H1 (cell line): ENCODE data around the gene AGBL4. TPM values are rescaled to one million over a fixed set of nuclear protein-coding genes. Genes with fewer than 3 reads are reported as not detected.

ENCODE experiments used
- CTCF ChIA-PET: fragments of 300-600 bp; sonication (Branson Sonifier 250); formaldehyde crosslinking; loops from one replicate; lab custom pipeline; 2021; ENCODE audit not compliant: partially characterized antibody; lab: Charles Lee
- POLR2A ChIA-PET: fragments of 300-600 bp; sonication (Branson Sonifier 250); formaldehyde crosslinking; loops from one replicate; lab custom pipeline; 2021; ENCODE audit warnings: inconsistent platforms; ENCODE audit not compliant: partially characterized antibody; lab: Charles Lee
- DNase-seq, 2 experiments: peaks; one replicate each; pipeline versions ENCODE4 v3.0.0 to v3.0.0-alpha.2; 2010 to 2022; ENCODE audit warnings: low spot score in 2 of 2, low read depth in 1 of 2, mixed read lengths in 1 of 2
- FAIRE-seq: peaks from 2 replicates; lab custom pipeline; 2011; peaks lifted over from hg19 to GRCh38; lab: Jason Lieb, UNC
- H2AFZ ChIP-seq: 2 replicates; pipeline ENCODE4 v1.8.1; 2012; ENCODE audit warnings: low read length, inconsistent platforms
- H2AK5ac ChIP-seq: 2 replicates; pipeline ENCODE4 v1.6.1; 2013; ENCODE audit warnings: low read depth, low read length
- H2BK120ac ChIP-seq: replicated peaks from 2 replicates; pipeline ENCODE3; 2013; ENCODE audit warnings: low read depth, low read length, inconsistent platforms
- H2BK12ac ChIP-seq: 2 replicates; pipeline ENCODE4 v1.6.1; 2013; ENCODE audit warnings: low read depth, low read length
- H2BK15ac ChIP-seq: 2 replicates; pipeline ENCODE4 v1.6.1; 2013; ENCODE audit warnings: low read length
- H2BK20ac ChIP-seq: 2 replicates; pipeline ENCODE4 v1.6.1; 2013; ENCODE audit warnings: low read length
- H2BK5ac ChIP-seq: 2 replicates; pipeline ENCODE4 v1.6.1; 2013; ENCODE audit warnings: low read depth, low read length
- H3K14ac ChIP-seq: 2 replicates; pipeline ENCODE4 v1.6.1; 2013; ENCODE audit warnings: inconsistent platforms; ENCODE audit not compliant: insufficient read length
- H3K18ac ChIP-seq: 2 replicates; pipeline ENCODE4 v1.6.1; 2013; ENCODE audit warnings: low read length; ENCODE audit errors: extremely low read depth
- H3K23ac ChIP-seq: 2 replicates; pipeline ENCODE4 v1.6.1; 2013; ENCODE audit warnings: inconsistent platforms; ENCODE audit not compliant: insufficient read length
- H3K23me2 ChIP-seq: 2 replicates; pipeline ENCODE4 v1.6.1; 2013; ENCODE audit warnings: low read depth, low read length
- H3K27ac ChIP-seq: 2 replicates; pipeline ENCODE4 v1.6.1; 2011; ENCODE audit warnings: low read depth, low read length, inconsistent platforms
- H3K27me3 ChIP-seq, 4 experiments: replicated peaks in 1 of 4; 1 replicate in 1 of 4; 2 replicates in 3 of 4; pipeline versions ENCODE4 v1.6.1 to v1.8.1; 2011 to 2013; ENCODE audit warnings: low read length in 3 of 4, mild to moderate bottlenecking in 3 of 4, inconsistent platforms in 2 of 4, mixed read lengths in 2 of 4, moderate library complexity in 1 of 4; ENCODE audit not compliant: control insufficient read depth in 3 of 4, insufficient read depth in 3 of 4; ENCODE audit errors: extremely low read depth in 1 of 4
- H3K36me3 ChIP-seq, 4 experiments: 2 replicates each; pipeline versions ENCODE4 v1.6.1 to v1.8.1; 2011 to 2013; ENCODE audit warnings: mild to moderate bottlenecking in 4 of 4, low read length in 3 of 4, moderate library complexity in 2 of 4, control low read depth in 1 of 4, inconsistent platforms in 1 of 4; ENCODE audit not compliant: insufficient read depth in 4 of 4, control insufficient read depth in 2 of 4
- H3K4ac ChIP-seq: replicated peaks from 2 replicates; pipeline ENCODE3; 2013; ENCODE audit warnings: low read length, low read depth, mixed read lengths, inconsistent platforms; ENCODE audit not compliant: insufficient read length
- H3K4me1 ChIP-seq, 4 experiments: replicated peaks in 1 of 4; 1 replicate in 1 of 4; 2 replicates in 3 of 4; pipeline versions ENCODE4 v1.6.1 to v1.8.1; 2011 to 2013; ENCODE audit warnings: low read length in 3 of 4, inconsistent platforms in 2 of 4, mixed read lengths in 1 of 4; ENCODE audit not compliant: insufficient read depth in 4 of 4, control insufficient read depth in 3 of 4
- H3K4me2 ChIP-seq, 2 experiments: 2 replicates each; pipeline versions ENCODE4 v1.6.1 to v1.8.1; 2011 to 2013; ENCODE audit warnings: low read depth in 2 of 2, low read length in 2 of 2, control low read depth in 1 of 2, inconsistent platforms in 1 of 2, mild to moderate bottlenecking in 1 of 2; ENCODE audit not compliant: insufficient read depth in 1 of 2
- H3K4me3 ChIP-seq, 4 experiments: fragments of 200-600, 300-600 bp in 1 of 4; sonication (generic), shearing (Covaris generic), sonication (Bioruptor Twin) in 1 of 4; 2 replicates each; pipeline versions ENCODE4 v1.5.1 to v1.8.1; 2011 to 2016; ENCODE audit warnings: low read length in 4 of 4, low read depth in 3 of 4, control low read depth in 2 of 4, inconsistent platforms in 2 of 4, mild to moderate bottlenecking in 2 of 4, mixed read lengths in 1 of 4, moderate library complexity in 1 of 4; ENCODE audit not compliant: insufficient read depth in 2 of 4; ENCODE audit errors: extremely low read depth in 1 of 4
- H3K56ac ChIP-seq: replicated peaks from 2 replicates; pipeline ENCODE3; 2013; ENCODE audit warnings: low read depth, mild to moderate bottlenecking, mixed read lengths, low read length, inconsistent platforms; ENCODE audit not compliant: insufficient read length
- H3K79me1 ChIP-seq: 2 replicates; pipeline ENCODE4 v1.6.1; 2013; ENCODE audit warnings: low read depth, low read length, control low read depth
- H3K79me2 ChIP-seq, 2 experiments: 2 replicates each; pipeline versions ENCODE4 v1.6.1 to v1.8.1; 2012 to 2013; ENCODE audit warnings: low read length in 2 of 2, mild to moderate bottlenecking in 2 of 2, inconsistent platforms in 1 of 2; ENCODE audit not compliant: insufficient read depth in 2 of 2, control insufficient read depth in 1 of 2
- H3K9ac ChIP-seq, 4 experiments: replicated peaks in 1 of 4; 1 replicate in 1 of 4; 2 replicates in 3 of 4; pipeline versions ENCODE4 v1.6.1 to v1.8.1; 2011 to 2013; ENCODE audit warnings: low read depth in 3 of 4, low read length in 3 of 4, control low read depth in 2 of 4, mild to moderate bottlenecking in 2 of 4, moderate library complexity in 2 of 4, inconsistent platforms in 1 of 4; ENCODE audit errors: extremely low read depth in 1 of 4
- H3K9me3 ChIP-seq, 2 experiments: 2 replicates each; pipeline versions ENCODE4 v1.6.1 to v1.8.1; 2012 to 2013; ENCODE audit warnings: mild to moderate bottlenecking in 2 of 2, moderate library complexity in 2 of 2, control low read depth in 1 of 2, inconsistent platforms in 1 of 2, low read depth in 1 of 2, low read length in 1 of 2, mixed read lengths in 1 of 2; ENCODE audit not compliant: insufficient read depth in 2 of 2
- H4K20me1 ChIP-seq, 2 experiments: replicated peaks in 1 of 2; 2 replicates each; pipeline versions ENCODE3 to v1.8.1; 2011 to 2013; ENCODE audit warnings: inconsistent platforms in 2 of 2, low read length in 2 of 2, mild to moderate bottlenecking in 1 of 2; ENCODE audit not compliant: insufficient read depth in 2 of 2, control insufficient read depth in 1 of 2
- H4K5ac ChIP-seq: 2 replicates; pipeline ENCODE4 v1.6.1; 2013; ENCODE audit warnings: low read length, low read depth, mixed read lengths, inconsistent platforms; ENCODE audit not compliant: insufficient read length
- H4K8ac ChIP-seq: 2 replicates; pipeline ENCODE4 v1.8.0; 2013; ENCODE audit warnings: mild to moderate bottlenecking, moderate library complexity, low read length, inconsistent platforms; ENCODE audit not compliant: insufficient read depth; ENCODE audit errors: extremely low read depth
- H4K91ac ChIP-seq: replicated peaks from 2 replicates; pipeline ENCODE3; 2013; ENCODE audit warnings: low read length, mixed read lengths, inconsistent platforms; ENCODE audit not compliant: insufficient read length
- CBX5 ChIP-seq: fragments of 300-800, 300-1000 bp; sonication (generic); IDR thresholded peaks from 2 replicates; pipeline ENCODE4 v1.7.1; 2016; ENCODE audit warnings: antibody characterized with exemption, low read length, low read depth
- CBX8 ChIP-seq: fragments of 300-800, 300-1000 bp; sonication (generic); IDR thresholded peaks from 2 replicates; pipeline ENCODE4 v1.7.1; 2016; ENCODE audit warnings: low read depth, low read length, borderline replicate concordance
- CREB1 ChIP-seq: IDR thresholded peaks from 2 replicates; pipeline ENCODE4 v1.6.1; 2012; ENCODE audit warnings: inconsistent platforms
- EZH2 ChIP-seq: fragments of 200-600 bp; sonication (generic); IDR thresholded peaks from 2 replicates; pipeline ENCODE4 v1.7.1; 2012; ENCODE audit warnings: low read depth, mild to moderate bottlenecking, moderate library complexity, low read length, inconsistent platforms; ENCODE audit not compliant: severe bottlenecking
- HDAC6 ChIP-seq: IDR thresholded peaks from one replicate; pipeline ENCODE4 v1.7.1; 2012; ENCODE audit warnings: low read depth, mild to moderate bottlenecking, inconsistent platforms, low read length, moderate library complexity
- KDM4A ChIP-seq: IDR thresholded peaks from one replicate; pipeline ENCODE4 v1.7.1; 2012; ENCODE audit warnings: low read depth, mild to moderate bottlenecking, moderate library complexity, low read length, inconsistent platforms; ENCODE audit not compliant: severe bottlenecking
- MAFK ChIP-seq: IDR thresholded peaks from 2 replicates; pipeline ENCODE4 v1.6.1; 2012; ENCODE audit warnings: low read depth, mild to moderate bottlenecking, improper control_type of control experiment, low read length
- NANOG ChIP-seq: IDR thresholded peaks from 2 replicates; pipeline ENCODE4 v1.6.1; 2011; ENCODE audit warnings: low read length, low read depth, mild to moderate bottlenecking, inconsistent platforms; ENCODE audit not compliant: insufficient read depth, poor library complexity, severe bottlenecking
- POLR2AphosphoS5 ChIP-seq: IDR thresholded peaks from 2 replicates; pipeline ENCODE4 v1.6.1; 2011; ENCODE audit warnings: low read depth, low read length
- SIN3A ChIP-seq, 2 experiments: IDR thresholded peaks in 1 of 2; conservative IDR thresholded peaks in 1 of 2; 2 replicates each; pipeline ENCODE4 v1.6.1; 2011 to 2012; ENCODE audit warnings: low read length in 2 of 2, improper control_type of control experiment in 1 of 2, low read depth in 1 of 2, mild to moderate bottlenecking in 1 of 2
- SIRT6 ChIP-seq: IDR thresholded peaks from one replicate; pipeline ENCODE4 v1.7.1; 2012; ENCODE audit warnings: low read length, inconsistent platforms
- SIX5 ChIP-seq: IDR thresholded peaks from 2 replicates; pipeline ENCODE4 v1.6.1; 2011; ENCODE audit warnings: mild to moderate bottlenecking, low read depth, low read length
- SP1 ChIP-seq: IDR thresholded peaks from 2 replicates; pipeline ENCODE4 v1.6.1; 2011; ENCODE audit warnings: low read depth, low read length
- SP4 ChIP-seq: IDR thresholded peaks from 2 replicates; pipeline ENCODE4 v1.6.1; 2012; ENCODE audit warnings: low read length, inconsistent platforms
- SRF ChIP-seq: IDR thresholded peaks from 2 replicates; pipeline ENCODE4 v1.6.1; 2011; ENCODE audit warnings: mild to moderate bottlenecking, low read depth, low read length, moderate library complexity
- YY1 ChIP-seq: IDR thresholded peaks from 2 replicates; pipeline ENCODE4 v1.6.1; 2011; ENCODE audit warnings: low read depth, mild to moderate bottlenecking, low read length
- WGBS, 2 experiments: shearing (Covaris generic) in 1 of 2; methylation state at CpG; one replicate each; pipeline versions ENCODE4 v1.1.6 to v1.1.7; 2013 to 2015; ENCODE audit warnings: low lambda C conversion rate in 2 of 2, mixed read lengths in 2 of 2, inconsistent platforms in 1 of 2, low coverage in 1 of 2, missing lambda C conversion rate in 1 of 2; ENCODE audit not compliant: insufficient replicate concordance in 2 of 2, insufficient coverage in 1 of 2, insufficient read length in 1 of 2; ENCODE audit errors: extremely low coverage in 1 of 2, missing lambda C conversion rate in 1 of 2; 5-methylcytosine and 5-hydroxymethylcytosine counted together
- polyA plus RNA-seq, 7 experiments: library from polyadenylated mRNA; depleted of rRNA in 3 of 7; stranded (reverse) in 5 of 7; unstranded in 2 of 7; fragments of >200 nt in 5 of 7; fragments of 200-250 nt in 2 of 7; gene quantifications; 1 replicate in 5 of 7; 2 replicates in 1 of 7; 4 replicates in 1 of 7; pipeline versions ENCODE4 v1.2.1 to v1.2.3, GENCODE V29; 2011 to 2013; ENCODE audit warnings: missing spikeins in 2 of 7, mixed read lengths in 2 of 7
- total RNA-seq: library from RNA; stranded (reverse); fragmentation: NEBNext Ultra II Directional; extraction: Animal tissue kit (Norgen Biotek cat#: 25700); gene quantifications from 2 replicates; pipeline ENCODE4 v1.2.1, GENCODE V29; 2021

AGBL4 gene
- total and polyA plus RNA-seq, 2 of the 8 experiments (the other 6 are each of a cell fraction or from before 2014, with no cell fraction given) = 0.41 to 0.45 TPM

DNA sequence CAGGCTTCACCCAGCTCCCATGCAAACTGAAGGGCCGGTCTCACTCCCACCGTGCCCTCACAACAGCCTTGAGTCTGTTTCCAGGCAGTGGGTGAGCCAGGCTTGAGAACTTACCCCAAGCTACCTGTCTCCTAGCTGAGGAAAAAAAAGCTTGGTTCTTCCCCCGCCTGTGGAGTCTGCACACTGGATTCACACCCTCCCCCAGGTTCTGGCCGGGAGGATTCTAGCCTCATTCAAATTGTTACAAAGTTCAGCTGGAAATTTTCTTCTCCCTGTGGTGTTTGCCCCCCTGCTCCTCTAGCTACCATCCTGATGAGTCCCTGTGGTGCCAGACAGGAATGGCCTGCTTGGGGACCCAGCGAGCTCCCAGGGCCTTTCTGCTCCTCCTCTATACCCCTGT lies 471.7 kb downstream of the AGBL4 start:
- Histone ChIP-seq H3K14ac (no peak overlapping the region), H3K27ac (no peak overlapping the region), H2BK15ac (no peak overlapping the region), H3K79me2 (no peaks in the 10 kb centered on the region), H3K23me2 (no peaks in the 10 kb centered on the region), H3K4me2 (no peak overlapping the region), H2BK5ac (no peak overlapping the region), H4K91ac (no peak overlapping the region), H3K23ac (no peak overlapping the region), H3K4me3 (no peak overlapping the region), H3K9me3 (peaks cover 49 to 51% of the 10 kb centered on the region in 2 experiments), H2BK120ac (no peak overlapping the region), H3K18ac (no peak overlapping the region), H3K27me3 (no peaks in the 10 kb centered on the region), H3K79me1 (no peaks in the 10 kb centered on the region), H3K9ac (no peak overlapping the region), H3K56ac (no peak overlapping the region), H3K4ac (no peak overlapping the region), H3K36me3 (no peaks in the 10 kb centered on the region), H3K4me1 (no peaks in the 10 kb centered on the region)
- DNase-seq = no peak
- ChIA-PET POLR2A (no interaction called here), CTCF (no interaction called here)
- 84% methylated on average over 5 of the region's 5 CpGs; no CpG with 5 or more reads in 1 of the 2 experiments for WGBS, 2 experiments
- TF ChIP-seq NANOG (no peak), SIX5 (no peak), KDM4A (no peak), CREB1 (no peak), SIN3A (conservative IDR thresholded peaks at IDR 0.05 in 1 of 2, IDR thresholded peaks at IDR 0.05 in 1 of 2; ENCODE audit: low read depth in 1 of 2, low read length in 2 of 2) (no peak), CBX8 (no peak), EZH2 (no peak), MAFK (no peak), HDAC6 (no peak), YY1 (no peak), POLR2AphosphoS5 (no peak), SIRT6 (no peak), SP1 (no peak), SRF (no peak), SP4 (no peak), CBX5 (no peak)
- TF ChIP-seq, all 59 proteins: peak for 0
- Histone ChIP-seq H4K5ac (no peak overlapping the region), H4K20me1 (no peaks in the 10 kb centered on the region), H2AFZ (no peak overlapping the region), H4K8ac (no peak overlapping the region), H2BK20ac (no peak overlapping the region), H2AK5ac (no peak overlapping the region), H2BK12ac (no peak overlapping the region)
- no peak for FAIRE-seq
